HG03280 (cell line): ENCODE measurements around the gene LINS1.

Experiments used
- ATAC-seq: cut with Tn5 transposase; IDR thresholded peaks from one replicate; pipeline ENCODE4 v1.9.1; 2021; ENCODE audit warnings: mild to moderate bottlenecking, moderate library complexity; ENCODE audit not compliant: unreplicated experiment

LINS1 gene

DNA sequence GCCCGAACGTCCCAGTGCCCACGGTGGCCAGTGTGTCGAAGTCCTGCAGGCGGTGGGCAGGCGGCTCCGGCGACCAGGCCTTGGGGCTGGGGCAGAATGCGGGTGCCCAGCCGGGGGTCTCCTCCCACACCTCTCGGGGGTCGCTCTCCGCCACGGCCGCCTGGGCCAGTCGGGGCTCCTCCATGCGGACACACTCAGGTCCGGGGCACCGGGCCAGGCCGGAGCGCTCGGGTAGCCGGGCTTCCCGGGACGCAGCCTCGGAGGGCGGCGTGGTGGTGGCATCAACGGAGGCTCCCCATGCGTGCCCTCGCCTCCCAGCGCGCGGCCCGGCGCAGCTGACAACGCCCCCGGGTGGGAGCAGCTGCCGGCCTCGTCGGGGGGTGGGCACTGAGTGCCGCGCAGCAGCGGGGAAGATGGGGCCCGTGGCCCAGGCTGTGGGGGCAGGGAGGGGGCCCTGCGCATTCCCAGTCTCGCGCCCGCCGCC is 43.2 kb downstream of the LINS1 start:
- ATAC-seq = no peak

DNA sequence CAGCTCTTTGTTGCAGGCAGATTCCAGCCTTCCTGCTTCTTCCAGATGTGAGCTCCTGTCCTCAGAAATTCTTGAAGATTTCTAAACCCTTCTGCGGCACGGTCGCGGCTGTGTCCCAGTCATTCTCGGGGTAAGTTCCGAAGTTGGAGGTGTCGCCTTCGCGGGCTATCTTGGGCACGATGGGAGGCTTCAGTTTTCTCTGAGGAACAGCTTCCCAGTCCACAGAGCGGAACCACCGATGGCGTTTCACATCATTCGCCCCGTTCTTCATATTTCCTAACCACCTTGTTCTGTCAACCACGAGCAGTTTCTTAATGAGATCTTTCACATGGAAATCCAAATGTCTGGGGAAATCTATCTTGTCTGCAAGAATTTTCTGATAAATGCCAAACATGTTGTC is 48.5 kb downstream of the LINS1 start:
- ATAC-seq = no peak

DNA sequence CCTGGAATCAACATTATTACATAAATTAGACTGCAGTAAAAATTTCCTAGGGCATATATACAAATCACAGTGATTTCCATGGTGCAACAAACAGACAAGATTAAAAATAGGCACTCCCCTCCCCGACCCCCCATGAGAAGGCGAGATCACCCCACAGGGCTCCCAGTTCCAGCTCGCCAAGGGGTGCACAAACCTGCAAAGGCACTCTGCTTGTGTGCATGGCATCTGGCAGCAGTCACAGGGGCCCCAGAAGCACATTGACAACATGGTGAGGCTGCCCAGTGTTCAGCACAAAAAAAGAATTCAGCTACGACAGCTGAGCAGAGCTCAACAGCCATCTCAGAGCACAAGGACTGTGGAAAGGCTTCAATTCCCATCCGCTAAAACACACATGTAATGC is 54.0 kb downstream of the LINS1 start:
- ATAC-seq = no peak

DNA sequence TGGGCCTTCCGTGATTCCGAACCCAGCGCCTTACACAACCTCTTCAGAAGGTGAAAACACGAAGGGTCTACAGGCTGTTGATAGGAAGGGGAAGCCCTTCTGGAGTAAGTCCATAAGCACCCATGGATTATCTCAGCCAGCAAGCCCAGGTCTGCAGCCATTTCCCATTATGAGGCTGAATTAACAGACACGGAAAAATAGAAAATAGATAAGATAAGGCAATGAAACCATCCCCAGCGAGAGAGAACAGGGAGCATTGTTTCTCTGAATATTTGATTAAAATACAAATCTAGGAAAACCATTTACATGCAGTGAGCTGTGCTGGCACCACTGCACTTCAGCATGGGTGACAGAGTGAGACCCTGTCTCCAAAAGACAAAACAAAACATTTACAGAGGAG is 57.0 kb downstream of the LINS1 start:
- ATAC-seq = no peak

DNA sequence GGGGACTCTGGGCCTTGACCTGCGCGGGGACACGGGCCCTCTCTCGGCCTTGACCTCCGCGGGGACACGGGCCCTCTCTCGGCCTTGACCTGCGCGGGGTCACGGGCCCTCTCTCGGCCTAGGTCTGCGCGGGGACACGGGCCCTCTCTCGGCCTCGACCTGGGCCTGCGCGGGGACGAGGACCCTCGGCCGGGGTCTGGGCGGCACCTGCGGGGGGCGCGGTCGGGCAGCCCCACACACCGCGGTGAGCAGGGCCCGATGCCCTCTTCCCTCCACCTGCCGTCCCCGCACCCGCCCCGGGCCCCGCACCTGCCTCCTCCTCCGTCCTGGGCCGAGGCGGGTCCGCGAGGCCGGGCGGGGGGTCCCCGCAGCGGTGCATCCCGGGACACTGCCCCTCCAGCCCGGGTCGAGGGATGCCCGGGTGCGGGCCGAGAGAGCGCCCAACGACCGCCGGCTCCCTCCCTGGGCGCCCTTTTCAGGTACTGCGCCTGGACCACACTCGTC is 57.6 kb downstream of the LINS1 start:
- ATAC-seq = no peak

DNA sequence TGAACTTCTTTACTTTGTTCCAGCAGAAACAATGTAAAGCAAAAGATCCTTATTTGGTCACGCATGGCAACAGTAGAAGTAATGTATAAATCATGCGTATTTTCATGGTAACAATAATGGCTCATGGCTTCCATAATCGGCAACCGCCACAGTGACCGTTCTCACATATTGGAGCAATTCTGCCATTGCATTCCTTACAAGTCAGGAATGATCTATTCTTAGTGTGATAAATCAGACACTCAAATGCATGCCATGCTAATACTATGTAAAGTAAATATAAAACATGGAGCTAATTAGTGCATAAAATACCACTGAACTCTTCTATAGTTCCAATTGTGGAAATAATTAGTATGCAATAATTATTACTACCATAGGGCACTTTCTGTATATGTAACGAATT is 59.7 kb downstream of the LINS1 start:
- no peak for ATAC-seq

DNA sequence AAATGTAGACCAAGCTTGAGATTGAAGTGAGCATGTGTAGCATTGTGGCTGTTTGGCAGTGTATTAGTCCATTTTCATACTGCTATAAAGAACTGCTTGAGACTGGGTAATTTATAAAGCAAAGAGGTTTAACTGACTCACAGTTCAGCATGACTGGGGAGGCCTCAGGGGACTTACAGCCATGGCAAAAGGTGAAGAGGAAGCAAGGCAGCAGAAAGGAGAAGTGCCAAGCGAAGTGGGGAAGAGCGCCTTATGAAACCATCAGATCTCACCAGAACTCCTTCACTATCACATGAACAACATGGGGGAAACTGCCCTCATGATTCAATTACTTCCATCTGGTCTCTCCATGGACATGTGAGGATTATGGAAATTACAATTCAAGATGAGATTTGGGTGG is 64.7 kb downstream of the LINS1 start:
- ATAC-seq = no peak

DNA sequence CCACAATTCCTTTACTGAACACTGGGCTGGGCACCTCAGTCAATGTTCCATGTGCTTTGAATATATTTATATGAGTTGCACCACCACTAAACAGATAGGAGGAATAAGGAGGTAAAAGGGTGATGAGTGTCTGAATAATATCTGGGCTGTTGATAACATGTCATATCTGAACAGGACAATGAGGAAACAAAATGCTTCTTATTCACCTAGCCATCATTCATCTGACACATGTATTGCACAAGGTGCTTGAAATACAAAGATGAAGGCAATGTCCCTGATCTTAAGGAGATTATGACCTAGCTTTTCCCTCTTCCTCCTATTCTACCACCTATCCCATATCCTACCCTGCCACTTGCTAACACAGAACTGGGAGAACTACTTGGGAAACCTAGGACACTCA is 65.3 kb downstream of the LINS1 start:
- ATAC-seq = no peak

DNA sequence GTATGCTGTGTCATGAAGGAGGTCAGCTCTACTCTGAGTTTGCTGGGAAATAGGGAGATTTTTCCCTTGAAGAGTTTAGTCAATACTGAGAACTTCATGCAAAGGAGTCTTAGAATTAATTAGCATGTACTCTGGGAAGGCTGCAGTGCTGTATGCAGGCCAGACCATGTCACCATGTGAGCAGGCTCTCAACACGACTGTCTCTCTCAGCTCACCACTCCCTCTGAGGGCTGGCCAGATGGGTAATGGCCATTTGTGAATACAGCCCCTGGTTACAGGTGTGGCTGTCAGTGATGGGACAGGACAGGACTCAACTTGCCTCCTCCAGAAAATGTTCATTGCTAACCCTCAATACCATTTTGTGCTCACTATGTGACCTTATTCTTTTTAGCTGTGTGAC is 68.1 kb downstream of the LINS1 start:
- ATAC-seq = no peak

DNA sequence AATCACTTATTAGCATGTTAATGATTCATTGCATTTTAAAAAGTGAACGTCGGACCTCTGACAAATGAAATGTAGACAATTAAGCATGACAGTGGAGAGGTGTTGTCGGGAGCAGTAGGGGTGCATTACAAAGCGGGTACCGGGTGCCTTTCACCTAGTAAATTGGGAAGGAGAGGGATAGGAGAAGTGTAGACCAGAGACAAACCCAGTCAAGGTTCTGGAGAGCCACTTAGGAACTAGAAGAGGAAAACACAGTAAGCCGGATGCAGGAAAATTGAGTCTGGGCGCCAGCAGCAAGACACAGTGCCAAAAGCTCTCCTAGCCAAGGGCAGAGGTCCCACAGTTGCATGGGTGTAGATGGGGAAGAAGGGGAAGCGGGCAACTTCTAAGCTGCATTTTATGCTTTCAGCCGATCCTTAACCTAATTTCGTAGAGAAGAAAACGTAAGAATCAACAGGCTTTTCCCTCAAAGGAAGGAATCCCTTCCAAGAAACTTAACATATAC is 70.1 kb downstream of the LINS1 start:
- no peak for ATAC-seq

DNA sequence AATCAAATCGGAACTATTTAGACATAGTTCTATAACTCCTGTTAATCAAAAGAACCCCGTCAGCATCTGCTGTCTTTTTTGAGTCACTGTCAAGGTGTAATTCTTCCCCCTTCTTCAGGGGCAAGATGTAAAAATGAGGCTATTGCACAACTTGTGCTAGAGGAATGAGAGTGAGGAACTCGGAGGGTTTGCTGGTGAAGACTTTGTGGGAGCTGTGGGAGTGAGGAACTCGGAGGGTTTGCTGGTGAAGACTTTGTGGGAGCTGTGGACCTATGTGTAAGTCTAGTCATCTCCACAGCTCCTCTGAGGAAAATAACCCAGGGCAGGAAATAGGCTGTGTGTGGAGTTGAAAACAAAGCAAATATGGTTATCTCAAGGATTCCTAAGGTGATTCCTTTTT is 70.8 kb downstream of the LINS1 start:
- ATAC-seq = no peak

DNA sequence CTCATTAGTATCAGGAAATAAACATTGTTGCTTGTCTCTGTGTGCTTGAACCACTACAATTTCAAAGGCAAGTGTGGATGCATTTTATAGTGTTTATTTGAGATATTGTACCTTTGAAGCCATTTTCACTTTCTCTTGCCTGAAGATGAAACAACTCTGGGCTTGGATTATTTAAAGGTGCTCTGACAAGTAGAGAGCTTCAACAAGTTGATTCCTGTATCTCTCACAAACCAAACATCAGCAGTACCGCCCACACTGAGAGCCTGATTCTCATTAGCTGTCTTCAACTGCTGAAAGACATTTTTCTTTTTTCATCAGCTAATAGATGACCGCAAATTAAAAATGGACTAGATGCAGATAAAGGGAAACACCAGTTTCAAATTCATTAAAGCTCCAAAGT is 72.4 kb downstream of the LINS1 start:
- ATAC-seq = no peak

DNA sequence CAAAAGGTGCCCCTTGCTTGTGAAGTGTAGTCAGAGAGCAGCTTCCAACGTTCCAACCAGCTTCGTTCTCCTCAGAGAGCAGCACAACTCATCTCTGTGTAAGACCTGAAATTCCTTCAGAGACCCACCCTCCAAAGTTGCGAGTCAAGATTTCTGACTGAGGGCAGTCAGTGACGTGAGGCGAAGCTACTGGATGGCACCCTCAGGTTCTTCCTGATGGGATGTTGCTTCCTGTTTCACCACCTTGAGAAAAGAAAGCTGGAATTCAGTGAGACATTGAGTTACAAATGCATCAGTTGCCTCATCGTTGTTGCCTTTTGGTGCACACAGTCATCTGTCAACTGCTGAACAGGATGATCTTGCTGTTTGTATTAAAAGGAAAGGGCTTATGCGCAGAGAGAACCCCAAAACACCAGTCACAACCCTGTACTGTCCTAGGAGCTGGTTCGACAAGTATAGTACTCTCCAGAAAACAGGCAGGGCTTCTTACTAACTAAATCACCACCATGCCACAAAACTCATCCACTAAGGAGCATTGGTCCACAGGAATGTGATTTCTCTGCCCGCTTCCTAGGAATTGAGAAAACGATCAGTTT is 73.1 kb downstream of the LINS1 start, which contains the start of gene CERS3:
CERS3 (minus strand) TSS at position 118 of the 596 bp plus-strand sequence. CDS start 27,101 bp downstream, outside the sequence.
- ATAC-seq = no peak

DNA sequence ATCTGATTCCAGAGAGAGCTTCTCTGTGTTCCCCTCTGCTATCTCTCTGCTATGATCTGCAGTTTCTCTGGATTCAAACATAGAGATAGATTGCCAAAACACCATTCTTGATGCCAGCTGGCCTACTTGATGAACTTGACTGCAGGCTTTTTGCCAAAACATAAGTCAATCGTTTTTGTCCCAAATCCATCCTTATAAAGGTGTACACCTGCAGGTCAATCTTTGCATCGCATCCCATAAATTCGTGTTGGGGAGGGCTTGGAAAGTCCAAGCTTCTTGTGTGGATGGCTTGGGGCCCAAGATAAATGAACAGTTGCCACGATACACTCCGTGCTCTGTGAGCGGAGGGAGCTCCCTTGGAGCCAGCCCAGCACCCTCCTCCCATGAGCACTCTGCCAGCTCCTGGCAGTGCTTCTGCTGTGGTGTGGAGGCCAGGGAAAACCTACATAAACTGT is 75.9 kb downstream of the LINS1 start:
- ATAC-seq = no peak

DNA sequence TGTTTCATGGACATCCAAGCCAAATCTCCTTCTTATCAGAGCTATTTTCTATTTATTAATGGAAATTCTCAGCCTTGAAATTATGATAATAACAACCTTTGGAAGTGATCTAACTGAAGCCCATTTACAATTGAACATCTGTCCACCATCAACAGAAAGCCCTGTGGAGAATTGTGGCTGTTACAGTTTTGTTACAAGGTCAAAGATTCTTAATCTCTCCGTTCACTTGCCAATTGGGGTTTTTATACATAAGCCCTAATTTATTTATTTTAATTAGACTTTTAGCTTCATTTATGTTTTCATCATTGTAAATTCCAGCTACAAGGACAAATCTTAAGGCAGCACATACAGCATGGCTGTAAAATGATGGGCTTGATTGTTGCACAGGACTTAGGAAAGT is 76.5 kb downstream of the LINS1 start:
- ATAC-seq = no peak

DNA sequence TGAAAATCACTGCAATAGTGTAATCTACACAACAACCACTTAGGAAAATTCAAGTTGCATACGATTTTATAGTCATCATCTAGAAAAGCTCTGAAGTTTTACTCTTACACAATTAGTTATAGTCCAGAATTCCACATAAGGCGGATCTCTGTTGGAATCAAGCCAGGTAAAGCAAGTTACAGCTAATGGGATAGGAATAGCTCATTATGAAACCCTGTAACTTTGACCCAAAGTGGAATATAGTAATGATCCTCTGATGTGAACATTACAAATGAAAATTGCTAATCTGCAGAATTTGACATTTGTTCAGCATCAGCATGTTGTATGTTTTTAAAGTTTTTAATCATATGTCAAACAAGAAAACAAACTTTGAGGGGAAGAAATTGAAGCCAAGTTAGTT is 77.7 kb downstream of the LINS1 start:
- ATAC-seq = no peak

DNA sequence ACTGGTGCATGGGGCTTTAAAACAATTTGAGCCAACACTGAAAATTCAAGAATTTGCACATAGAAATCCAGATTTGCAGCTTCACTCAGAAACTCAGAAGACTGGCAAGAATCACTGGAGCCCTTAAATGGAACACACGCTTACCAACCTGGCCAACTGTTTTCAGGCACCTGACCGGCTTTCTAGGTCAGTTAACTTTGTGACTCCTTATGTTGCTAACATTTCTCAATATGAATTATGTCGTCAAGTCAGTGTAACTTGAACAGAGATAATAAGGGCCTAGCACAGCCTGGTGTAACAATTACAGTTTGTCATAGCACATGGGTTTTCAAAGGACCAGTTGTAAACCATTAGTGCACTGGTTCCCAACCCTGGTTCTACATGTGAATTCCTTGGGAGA is 80.1 kb downstream of the LINS1 start:
- ATAC-seq = no peak

DNA sequence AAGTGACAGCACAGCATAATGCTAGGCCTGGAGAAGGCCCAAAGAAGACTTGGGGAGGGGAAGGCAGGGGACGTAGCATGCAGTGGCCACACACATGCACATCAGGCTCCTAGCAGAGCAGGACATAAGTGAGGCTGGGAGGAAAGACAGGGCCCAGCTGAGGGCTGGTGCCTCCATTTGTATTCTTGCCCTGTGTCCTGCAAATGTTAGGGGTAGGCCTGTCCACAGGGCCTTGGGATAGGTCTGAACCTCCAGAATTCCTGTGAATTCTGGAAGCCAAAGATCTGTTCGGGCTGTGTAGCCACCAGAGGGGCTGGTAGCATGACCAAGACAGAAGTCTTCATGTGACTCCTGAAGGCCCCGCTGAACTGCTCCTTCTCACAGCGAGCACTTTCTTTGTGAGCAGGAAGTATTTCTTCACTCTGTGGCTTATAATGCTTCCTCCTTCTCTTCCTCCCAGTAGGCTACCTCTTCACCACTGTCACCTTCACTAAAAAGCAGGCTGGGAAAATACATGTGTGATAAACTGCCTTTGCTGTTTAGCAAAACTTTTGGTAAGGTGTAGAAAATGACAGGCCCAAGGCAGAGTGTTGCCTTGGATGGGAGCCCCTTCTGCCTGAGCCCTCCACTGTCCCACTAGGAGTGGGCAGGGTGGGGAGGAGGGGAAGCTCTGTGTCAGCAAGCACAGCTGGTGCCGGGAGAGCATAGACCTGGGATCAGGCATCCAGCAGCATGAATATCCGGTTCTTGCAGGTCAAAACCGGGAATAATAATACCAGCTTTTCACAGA is 81.7 kb downstream of the LINS1 start:
- no peak for ATAC-seq

DNA sequence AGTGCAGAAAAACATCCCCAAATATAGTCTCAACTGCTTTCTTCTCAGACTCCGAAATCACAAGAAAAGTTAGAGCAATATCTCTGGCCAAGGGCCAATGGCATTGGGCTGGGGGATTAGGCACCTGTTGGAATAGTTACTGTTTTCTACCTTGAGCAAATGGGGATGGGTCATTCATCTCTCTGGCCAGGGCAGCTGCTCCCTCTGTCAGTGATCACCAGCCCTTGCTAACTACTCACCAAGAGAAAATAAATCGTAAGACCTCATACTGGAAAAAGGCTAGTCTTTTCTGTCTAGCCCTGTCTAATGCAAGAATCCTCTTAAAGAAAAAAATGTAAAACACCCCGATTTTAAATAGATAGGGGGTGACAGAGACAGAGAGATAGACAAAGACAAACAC is 84.1 kb downstream of the LINS1 start:
- no peak for ATAC-seq
